ENCODE results near the gene PLK2. TPM values are rescaled to one million over a fixed set of nuclear protein-coding genes. Genes with fewer than 3 reads are reported as not detected.

Gene PLK2
- total RNA-seq, 4 donors from 2014 or later, result 75.6 to 329 (median 147) TPM

DNA sequence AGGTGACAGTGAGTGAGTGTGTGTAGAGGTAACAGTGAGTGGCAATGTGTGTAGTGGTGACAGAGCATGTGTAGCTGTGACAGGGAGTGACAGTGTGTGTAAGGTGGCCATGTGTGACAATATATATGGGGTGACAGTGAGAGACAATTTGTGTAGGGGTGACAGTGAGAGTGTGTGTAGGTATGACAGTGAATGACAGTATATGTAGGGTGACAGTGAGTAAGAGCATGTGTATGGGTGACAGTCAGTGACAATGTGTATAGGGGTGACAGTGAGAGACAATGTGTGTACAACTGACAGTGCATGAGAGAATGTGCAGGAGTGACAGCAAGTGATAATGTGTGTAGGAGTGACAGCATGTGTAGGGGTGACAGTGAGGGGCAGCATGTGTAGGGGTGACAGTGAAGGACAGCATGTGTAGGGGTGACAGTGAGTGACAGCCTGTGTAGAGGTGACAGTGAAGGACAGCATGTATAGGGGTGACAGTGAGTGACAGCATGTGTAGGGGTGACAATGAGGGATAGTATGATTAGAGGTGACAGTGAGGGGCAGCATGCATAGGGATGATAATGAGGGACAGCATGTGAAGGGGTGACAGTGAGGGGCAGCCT is 21.3 kb upstream of the PLK2 start:
- Histone ChIP-seq H3K27me3 (no peaks in the 10 kb centered on the region), H3K4me3 (no peak overlapping the region), H3K27ac (no peak overlapping the region), H3K36me3 (no peaks in the 10 kb centered on the region), H3K4me1 (no peaks in the 10 kb centered on the region), H3K9me3 (no peaks in the 10 kb centered on the region)
- DNase-seq, result no peak
- no peak for TF ChIP-seq POLR2A (IDR thresholded peaks at IDR 0.05)
- TF ChIP-seq, protein P1, sequence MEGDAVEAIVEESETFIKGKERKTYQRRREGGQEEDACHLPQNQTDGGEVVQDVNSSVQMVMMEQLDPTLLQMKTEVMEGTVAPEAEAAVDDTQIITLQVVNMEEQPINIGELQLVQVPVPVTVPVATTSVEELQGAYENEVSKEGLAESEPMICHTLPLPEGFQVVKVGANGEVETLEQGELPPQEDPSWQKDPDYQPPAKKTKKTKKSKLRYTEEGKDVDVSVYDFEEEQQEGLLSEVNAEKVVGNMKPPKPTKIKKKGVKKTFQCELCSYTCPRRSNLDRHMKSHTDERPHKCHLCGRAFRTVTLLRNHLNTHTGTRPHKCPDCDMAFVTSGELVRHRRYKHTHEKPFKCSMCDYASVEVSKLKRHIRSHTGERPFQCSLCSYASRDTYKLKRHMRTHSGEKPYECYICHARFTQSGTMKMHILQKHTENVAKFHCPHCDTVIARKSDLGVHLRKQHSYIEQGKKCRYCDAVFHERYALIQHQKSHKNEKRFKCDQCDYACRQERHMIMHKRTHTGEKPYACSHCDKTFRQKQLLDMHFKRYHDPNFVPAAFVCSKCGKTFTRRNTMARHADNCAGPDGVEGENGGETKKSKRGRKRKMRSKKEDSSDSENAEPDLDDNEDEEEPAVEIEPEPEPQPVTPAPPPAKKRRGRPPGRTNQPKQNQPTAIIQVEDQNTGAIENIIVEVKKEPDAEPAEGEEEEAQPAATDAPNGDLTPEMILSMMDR (IDR thresholded peaks at IDR 0.05), result no peak
- intact Hi-C loops (cut with DNase I; ENCODE audit: low total_unique reads), result no loop called here

DNA sequence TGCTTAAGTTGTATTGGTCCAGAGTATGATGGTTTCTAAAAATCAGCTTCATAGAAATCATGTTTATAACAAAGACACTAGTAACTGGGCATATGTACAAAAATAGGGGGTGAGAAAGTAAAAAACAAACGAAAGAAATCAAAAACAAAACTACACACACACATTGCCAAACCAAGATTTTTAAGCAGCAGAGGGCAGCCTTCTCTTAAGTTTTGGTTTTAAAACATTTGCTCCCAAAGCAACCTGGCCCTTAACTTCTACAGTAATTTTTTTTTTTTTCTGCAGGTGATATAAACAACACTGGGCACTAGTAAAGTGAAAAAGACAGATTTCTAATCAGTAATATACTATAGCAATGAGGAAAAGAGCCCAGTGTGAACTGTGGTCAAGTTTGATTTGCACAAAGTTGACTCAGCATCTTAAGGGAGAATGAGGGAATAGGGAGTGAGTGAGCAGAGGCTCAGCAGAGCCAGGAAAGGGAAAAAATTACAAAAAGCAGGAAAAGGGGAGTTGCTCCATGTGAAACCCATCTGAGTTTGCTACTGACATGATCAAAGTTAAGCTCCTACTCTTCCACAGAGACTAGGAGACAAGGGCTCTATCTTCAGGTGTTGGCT is 18.0 kb upstream of the PLK2 start:
- intact Hi-C loops (cut with DNase I; ENCODE audit: low total_unique reads), result no loop called here
- H3K4me3 ChIP-seq, result no peak overlapping the region
- H3K27ac ChIP-seq, result no peak overlapping the region
- TF ChIP-seq, protein P1 (IDR thresholded peaks at IDR 0.05), result no peak
- no peaks in the 10 kb centered on the region for H3K27me3 ChIP-seq
- no peaks in the 10 kb centered on the region for H3K9me3 ChIP-seq
- no peak for DNase-seq
- no peaks in the 10 kb centered on the region for H3K4me1 ChIP-seq
- H3K36me3 ChIP-seq, result no peaks in the 10 kb centered on the region

DNA sequence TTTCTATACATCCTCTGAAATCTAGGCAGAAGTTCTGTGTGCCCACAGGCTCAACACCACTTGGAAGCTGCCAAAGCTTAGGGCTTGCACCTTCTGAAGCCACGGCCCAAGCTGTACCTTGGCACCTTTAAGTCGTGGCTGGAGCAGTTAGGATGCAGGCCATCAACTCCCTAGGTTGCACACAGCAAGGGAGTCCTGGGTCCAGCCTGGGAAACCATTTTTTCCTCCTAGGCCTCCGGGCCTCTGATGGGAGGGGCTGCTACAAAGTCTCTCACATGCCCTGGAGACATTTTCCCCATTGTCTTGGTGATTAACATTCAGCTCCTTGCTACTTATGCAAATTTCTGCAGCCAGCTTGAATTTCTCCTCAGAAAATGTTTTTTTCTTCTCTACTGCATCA is 15.5 kb upstream of the PLK2 start:
- intact Hi-C loops (cut with DNase I; ENCODE audit: low total_unique reads), result no loop called here
- H3K4me1 ChIP-seq, result no peaks in the 10 kb centered on the region

DNA sequence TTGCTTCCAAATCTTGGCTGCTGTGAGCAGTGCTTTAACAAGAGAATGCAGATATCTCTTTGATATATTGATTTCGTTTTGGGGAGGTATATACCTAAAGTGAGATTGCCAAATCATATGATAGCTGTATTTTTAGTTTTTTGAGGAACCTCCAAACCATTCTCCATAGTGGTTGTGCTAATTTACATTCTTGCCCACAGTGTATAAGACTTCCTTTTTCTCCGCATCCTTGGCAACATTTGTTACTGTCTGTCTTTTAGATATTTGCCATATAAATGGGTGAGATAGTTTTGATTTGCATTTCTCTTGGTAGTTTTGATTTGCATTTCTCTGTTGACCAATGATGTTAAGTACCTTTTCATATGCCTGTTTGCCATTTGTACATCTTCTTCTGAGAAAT is 10.0 kb upstream of the PLK2 start:
- no peaks in the 10 kb centered on the region for H3K9me3 ChIP-seq
- no peak overlapping the region for H3K27ac ChIP-seq
- DNase-seq, result no peak
- intact Hi-C loops (cut with DNase I; ENCODE audit: low total_unique reads), result no loop called here
- no peaks in the 10 kb centered on the region for H3K4me1 ChIP-seq
- H3K27me3 ChIP-seq, result no peaks in the 10 kb centered on the region
- H3K36me3 ChIP-seq, result no peaks in the 10 kb centered on the region
- no peak overlapping the region for H3K4me3 ChIP-seq
- TF ChIP-seq, protein P1 (IDR thresholded peaks at IDR 0.05), result no peak
- no peak for TF ChIP-seq POLR2A (IDR thresholded peaks at IDR 0.05)

More for the DNA sequence above, 15.5 kb upstream of the PLK2 start:
- TF ChIP-seq POLR2A (IDR thresholded peaks at IDR 0.05), result no peak
- TF ChIP-seq, protein P1 (IDR thresholded peaks at IDR 0.05), result no peak
- no peak overlapping the region for H3K4me3 ChIP-seq
- H3K36me3 ChIP-seq, result no peaks in the 10 kb centered on the region
- H3K27ac ChIP-seq, result no peak overlapping the region
- no peaks in the 10 kb centered on the region for H3K27me3 ChIP-seq
- DNase-seq, result no peak
- H3K9me3 ChIP-seq, result no peaks in the 10 kb centered on the region

DNA sequence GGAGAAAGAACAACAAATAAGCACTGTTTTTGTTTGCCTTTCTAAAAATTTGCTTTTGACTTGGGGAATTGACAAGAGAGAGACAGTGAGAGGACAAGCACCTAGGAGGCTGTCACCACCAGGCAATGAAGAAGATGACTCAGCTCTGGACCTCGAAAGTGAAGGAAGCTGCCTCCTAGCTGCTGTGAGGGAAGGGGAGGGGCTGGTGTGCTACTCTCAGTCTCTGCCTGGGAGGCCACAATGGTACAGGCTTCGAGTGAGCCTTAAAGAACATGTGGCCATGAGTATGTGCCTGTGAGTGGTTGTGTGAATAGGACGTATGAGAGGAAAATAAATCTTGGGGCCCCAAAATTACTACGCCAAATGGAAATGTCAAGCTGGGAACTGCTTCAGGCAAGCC is 7.1 kb upstream of the PLK2 start:
- Histone ChIP-seq H3K4me3 (no peak overlapping the region), H3K4me1 (no peaks in the 10 kb centered on the region), H3K27ac (no peak overlapping the region), H3K27me3 (no peaks in the 10 kb centered on the region), H3K9me3 (no peaks in the 10 kb centered on the region), H3K36me3 (no peaks in the 10 kb centered on the region)
- intact Hi-C loops (cut with DNase I; ENCODE audit: low total_unique reads), result no loop called here
- TF ChIP-seq POLR2A (IDR thresholded peaks at IDR 0.05), result no peak
- TF ChIP-seq, protein P1 (IDR thresholded peaks at IDR 0.05), result no peak
- DNase-seq, result no peak

Data from uterus (tissue), 4 donors.